Astrocyte (in vitro differentiated cells and primary cell): ENCODE measurements around the gene CST9.

ENCODE experiments used
- EZH2 ChIP-seq: IDR thresholded peaks from 2 replicates; pipeline ENCODE4 v1.6.1; 2012; ENCODE audit warnings: mild to moderate bottlenecking, low read length, inconsistent platforms; ENCODE audit not compliant: insufficient read depth
- TF ChIP-seq, protein P1 (sequence below): IDR thresholded peaks from 2 replicates; pipeline ENCODE4 v1.5.1; 2011; ENCODE audit warnings: low read depth, mild to moderate bottlenecking, inconsistent platforms, low read length, moderate library complexity; ENCODE audit not compliant: insufficient read depth

DNA sequence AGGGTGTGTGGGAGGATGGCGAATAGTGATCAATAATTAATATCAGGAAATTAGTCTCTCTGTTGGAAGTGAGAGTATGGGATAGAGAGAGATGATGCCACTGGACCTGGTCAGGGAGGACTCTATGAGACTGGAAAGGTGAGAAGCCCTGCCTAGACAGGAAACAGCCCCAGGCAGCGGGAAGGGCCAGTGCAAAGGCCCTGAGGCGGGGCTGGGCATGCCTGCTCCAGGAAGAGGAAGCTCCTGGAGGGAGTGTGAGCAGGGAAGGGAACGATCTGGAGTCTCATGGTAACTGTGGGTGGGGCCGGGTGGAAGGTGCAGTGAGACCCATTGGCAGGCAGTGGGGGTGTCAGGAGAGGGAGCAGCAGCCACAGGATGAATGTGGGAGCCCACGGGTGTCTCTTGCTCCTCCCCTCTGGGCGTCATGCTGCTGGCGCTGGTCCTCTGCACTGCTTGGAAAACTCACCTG is 33.8 kb upstream of the CST9 start:
- TF ChIP-seq, protein P1, sequence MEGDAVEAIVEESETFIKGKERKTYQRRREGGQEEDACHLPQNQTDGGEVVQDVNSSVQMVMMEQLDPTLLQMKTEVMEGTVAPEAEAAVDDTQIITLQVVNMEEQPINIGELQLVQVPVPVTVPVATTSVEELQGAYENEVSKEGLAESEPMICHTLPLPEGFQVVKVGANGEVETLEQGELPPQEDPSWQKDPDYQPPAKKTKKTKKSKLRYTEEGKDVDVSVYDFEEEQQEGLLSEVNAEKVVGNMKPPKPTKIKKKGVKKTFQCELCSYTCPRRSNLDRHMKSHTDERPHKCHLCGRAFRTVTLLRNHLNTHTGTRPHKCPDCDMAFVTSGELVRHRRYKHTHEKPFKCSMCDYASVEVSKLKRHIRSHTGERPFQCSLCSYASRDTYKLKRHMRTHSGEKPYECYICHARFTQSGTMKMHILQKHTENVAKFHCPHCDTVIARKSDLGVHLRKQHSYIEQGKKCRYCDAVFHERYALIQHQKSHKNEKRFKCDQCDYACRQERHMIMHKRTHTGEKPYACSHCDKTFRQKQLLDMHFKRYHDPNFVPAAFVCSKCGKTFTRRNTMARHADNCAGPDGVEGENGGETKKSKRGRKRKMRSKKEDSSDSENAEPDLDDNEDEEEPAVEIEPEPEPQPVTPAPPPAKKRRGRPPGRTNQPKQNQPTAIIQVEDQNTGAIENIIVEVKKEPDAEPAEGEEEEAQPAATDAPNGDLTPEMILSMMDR, result no peak
- no peak for TF ChIP-seq EZH2
